CD4-positive, alpha-beta T cell (primary cell): ENCODE data around the gene TEKT3. TPM values are rescaled to one million over a fixed set of nuclear protein-coding genes. Genes with fewer than 3 reads are reported as not detected.

Experiments
- ATAC-seq: fragments of 200-7000 bp; cut with Tn5 transposase; one replicate; pipeline ENCODE4 v1.10.0; 2022; ENCODE audit warnings: mild to moderate bottlenecking; ENCODE audit not compliant: poor library complexity
- CTCF ChIA-PET: fragments of 350-600 bp; sonication (Branson Sonifier 250); formaldehyde crosslinking; loops from one replicate; lab custom pipeline; 2021; ENCODE audit warnings: antibody characterized with exemption, inconsistent platforms; lab: Charles Lee
- POLR2A ChIA-PET: fragments of 350-600 bp; sonication (Branson Sonifier 250); formaldehyde crosslinking; loops from one replicate; lab custom pipeline; 2021; ENCODE audit warnings: antibody characterized with exemption, inconsistent platforms; lab: Charles Lee
- DNase-seq, 14 experiments: peaks; one replicate each; pipeline ENCODE4 v3.0.0-alpha.2; 2013 to 2020; ENCODE audit warnings: mixed read lengths in 2 of 14
- H3K27ac ChIP-seq, 2 donors: one replicate each; pipeline versions ENCODE4 v1.5.1 to v1.7.0; 2013; ENCODE audit warnings: low read length in 2 of 2, low read depth in 1 of 2, mild to moderate bottlenecking in 1 of 2
- H3K27me3 ChIP-seq, 2 experiments: 1 replicate in 1 of 2; 2 replicates in 1 of 2; pipeline versions ENCODE4 v1.6.1 to v1.7.0; 2013; ENCODE audit warnings: low read length in 2 of 2, control low read depth in 1 of 2, mild to moderate bottlenecking in 1 of 2, moderate library complexity in 1 of 2; ENCODE audit not compliant: insufficient read depth in 2 of 2, control insufficient read depth in 1 of 2
- H3K36me3 ChIP-seq: one replicate; pipeline ENCODE4 v1.6.1; 2013; ENCODE audit warnings: low read length, control low read depth; ENCODE audit not compliant: insufficient read depth
- H3K4me1 ChIP-seq: one replicate; pipeline ENCODE4 v1.6.1; 2013; ENCODE audit warnings: low read length, control low read depth; ENCODE audit not compliant: insufficient read depth
- H3K4me3 ChIP-seq: one replicate; pipeline ENCODE4 v1.5.1; 2013; ENCODE audit warnings: mild to moderate bottlenecking, low read length, moderate library complexity
- H3K9me3 ChIP-seq, 2 experiments: 1 replicate in 1 of 2; 2 replicates in 1 of 2; pipeline versions ENCODE4 v1.6.1 to v1.7.0; 2013; ENCODE audit warnings: low read length in 2 of 2, mild to moderate bottlenecking in 2 of 2, control low read depth in 1 of 2, moderate library complexity in 1 of 2; ENCODE audit not compliant: control insufficient read depth in 1 of 2, insufficient read depth in 1 of 2
- H3K27ac Mint-ChIP-seq: one replicate; pipeline ENCODE4 v1.8.0; 2020; ENCODE audit warnings: mixed read lengths
- H3K27me3 Mint-ChIP-seq: one replicate; pipeline ENCODE4 v1.8.0; 2021; ENCODE audit warnings: mixed read lengths
- H3K36me3 Mint-ChIP-seq: one replicate; pipeline ENCODE4 v1.8.0; 2021; ENCODE audit warnings: low read depth, mixed read lengths
- H3K4me1 Mint-ChIP-seq: one replicate; pipeline ENCODE4 v1.8.0; 2021; ENCODE audit warnings: low read depth, mixed read lengths
- H3K4me3 Mint-ChIP-seq: one replicate; pipeline ENCODE4 v1.8.0; 2020; ENCODE audit warnings: mild to moderate bottlenecking, mixed read lengths
- H3K9me3 Mint-ChIP-seq: one replicate; pipeline ENCODE4 v1.8.0; 2020; ENCODE audit warnings: mixed read lengths
- intact Hi-C, 2 experiments: fragments of 100-400 bp; cut with DNase I in 1 of 2; cut with micrococcal nuclease in 1 of 2; formaldehyde crosslinking; loops; one replicate each; pipeline versions ENCODE4 v1.15.1 to v1.9.0; 2023 to 2025; cut with DNase I, micrococcal nuclease
- total RNA-seq, 174 experiments: library from RNA in 2 of 174; stranded (reverse) in 2 of 174; gene quantifications; one replicate each; pipeline ENCODE4 v1.2.3 and lab custom pipeline; 2021 to 2026
- TF ChIP-seq, protein P1 (sequence below): fragments of 200-600 bp; IDR thresholded peaks from one replicate; pipeline ENCODE4 v1.8.0; 2022; ENCODE audit warnings: antibody characterized with exemption, mild to moderate bottlenecking

TEKT3 gene
- total RNA-seq, 2 experiments from 2014 or later, result not detected

DNA sequence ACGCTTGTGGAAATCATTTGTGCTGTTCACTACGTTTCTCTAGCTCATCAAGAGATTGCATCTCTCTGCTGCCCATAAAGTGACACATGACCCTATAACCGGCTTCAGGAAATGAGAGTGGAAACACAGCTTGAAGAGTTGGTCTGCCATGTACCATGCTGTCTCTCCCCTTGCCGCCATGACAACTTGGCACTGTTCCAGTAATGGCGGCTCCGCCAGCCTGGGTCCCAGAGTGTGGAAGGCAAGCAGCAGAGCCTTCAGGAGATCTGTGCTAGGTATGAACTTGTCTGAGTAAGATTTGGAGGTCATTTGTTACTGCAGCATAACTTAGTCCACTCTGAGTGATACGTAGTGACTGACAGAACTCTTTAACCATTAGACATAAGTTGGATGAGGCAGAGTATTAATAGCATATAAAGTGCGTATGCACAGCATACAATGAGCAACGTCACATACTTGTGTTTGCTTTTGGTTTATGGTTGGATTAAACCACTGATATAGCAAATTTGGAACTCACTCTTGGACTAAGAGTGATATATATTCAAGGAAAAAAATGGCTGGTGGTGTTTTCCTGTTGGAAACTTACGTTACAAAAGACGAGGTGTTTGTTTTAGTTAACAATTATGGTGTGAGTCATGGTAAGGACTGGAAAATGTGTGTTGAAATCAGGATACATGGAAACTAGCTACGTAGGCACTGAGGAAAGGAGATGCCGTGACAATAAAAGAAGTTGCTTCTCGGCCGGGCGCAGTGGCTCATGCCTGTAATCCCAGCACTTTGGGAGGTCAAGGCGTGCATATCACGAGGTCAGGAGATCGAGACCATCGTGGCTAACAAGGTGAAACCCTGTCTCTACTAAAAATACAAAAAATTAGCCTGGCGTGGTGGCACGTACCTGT is 51.9 kb downstream of the TEKT3 start:
- no peak overlapping the region for H3K27ac ChIP-seq
- Mint-ChIP-seq H3K4me3 (no peak overlapping the region), H3K36me3 (no peaks in the 10 kb centered on the region), H3K27ac (no peak overlapping the region), H3K27me3 (peaks cover 40% of the 10 kb centered on the region), H3K4me1 (no peaks in the 10 kb centered on the region), H3K9me3 (no peaks in the 10 kb centered on the region)
- no peaks in the 10 kb centered on the region for H3K4me1 ChIP-seq
- TF ChIP-seq, protein P1, sequence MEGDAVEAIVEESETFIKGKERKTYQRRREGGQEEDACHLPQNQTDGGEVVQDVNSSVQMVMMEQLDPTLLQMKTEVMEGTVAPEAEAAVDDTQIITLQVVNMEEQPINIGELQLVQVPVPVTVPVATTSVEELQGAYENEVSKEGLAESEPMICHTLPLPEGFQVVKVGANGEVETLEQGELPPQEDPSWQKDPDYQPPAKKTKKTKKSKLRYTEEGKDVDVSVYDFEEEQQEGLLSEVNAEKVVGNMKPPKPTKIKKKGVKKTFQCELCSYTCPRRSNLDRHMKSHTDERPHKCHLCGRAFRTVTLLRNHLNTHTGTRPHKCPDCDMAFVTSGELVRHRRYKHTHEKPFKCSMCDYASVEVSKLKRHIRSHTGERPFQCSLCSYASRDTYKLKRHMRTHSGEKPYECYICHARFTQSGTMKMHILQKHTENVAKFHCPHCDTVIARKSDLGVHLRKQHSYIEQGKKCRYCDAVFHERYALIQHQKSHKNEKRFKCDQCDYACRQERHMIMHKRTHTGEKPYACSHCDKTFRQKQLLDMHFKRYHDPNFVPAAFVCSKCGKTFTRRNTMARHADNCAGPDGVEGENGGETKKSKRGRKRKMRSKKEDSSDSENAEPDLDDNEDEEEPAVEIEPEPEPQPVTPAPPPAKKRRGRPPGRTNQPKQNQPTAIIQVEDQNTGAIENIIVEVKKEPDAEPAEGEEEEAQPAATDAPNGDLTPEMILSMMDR, result no peak
- no peak for DNase-seq
- no peaks in the 10 kb centered on the region for H3K9me3 ChIP-seq
- H3K36me3 ChIP-seq, result no peaks in the 10 kb centered on the region
- POLR2A ChIA-PET, result no interaction called here
- CTCF ChIA-PET, result no interaction called here
- H3K4me3 ChIP-seq, result no peak overlapping the region
- H3K27me3 ChIP-seq, result peaks cover 4 to 10% of the 10 kb centered on the region in 2 experiments
- ATAC-seq, result no peak
- intact Hi-C loops, result no loop called here

DNA sequence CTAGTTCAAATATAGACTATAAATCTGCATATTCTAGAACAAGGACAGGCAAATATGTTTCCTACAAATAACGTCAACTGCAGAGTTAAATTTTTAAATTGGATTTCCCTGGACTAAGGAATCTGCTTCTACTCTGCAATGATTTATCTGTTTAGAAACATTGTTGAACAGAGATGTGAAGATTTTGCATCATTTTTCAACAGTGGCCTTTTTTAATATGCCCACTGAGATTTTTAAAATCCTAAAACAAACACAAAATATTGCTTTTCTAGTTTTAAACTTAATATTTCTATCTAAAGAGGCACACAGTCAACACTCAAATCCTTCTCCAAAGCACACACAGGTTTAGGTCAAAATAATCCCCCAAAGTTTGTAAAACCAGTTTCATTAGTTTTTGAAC is 52.5 kb downstream of the TEKT3 start:
- Mint-ChIP-seq H3K4me3 (no peak overlapping the region), H3K36me3 (no peaks in the 10 kb centered on the region), H3K27ac (no peak overlapping the region), H3K27me3 (peaks cover 46% of the 10 kb centered on the region), H3K4me1 (no peaks in the 10 kb centered on the region), H3K9me3 (no peaks in the 10 kb centered on the region)
- Histone ChIP-seq H3K4me1 (no peaks in the 10 kb centered on the region), H3K9me3 (no peaks in the 10 kb centered on the region), H3K4me3 (no peak overlapping the region), H3K36me3 (no peaks in the 10 kb centered on the region), H3K27ac (no peak overlapping the region), H3K27me3 (peaks cover 2 to 11% of the 10 kb centered on the region in 2 experiments)
- POLR2A ChIA-PET, result no interaction called here
- no peak for ATAC-seq
- intact Hi-C loops, result no loop called here
- CTCF ChIA-PET, result no interaction called here
- TF ChIP-seq, protein P1, result no peak
- DNase-seq, result no peak

DNA sequence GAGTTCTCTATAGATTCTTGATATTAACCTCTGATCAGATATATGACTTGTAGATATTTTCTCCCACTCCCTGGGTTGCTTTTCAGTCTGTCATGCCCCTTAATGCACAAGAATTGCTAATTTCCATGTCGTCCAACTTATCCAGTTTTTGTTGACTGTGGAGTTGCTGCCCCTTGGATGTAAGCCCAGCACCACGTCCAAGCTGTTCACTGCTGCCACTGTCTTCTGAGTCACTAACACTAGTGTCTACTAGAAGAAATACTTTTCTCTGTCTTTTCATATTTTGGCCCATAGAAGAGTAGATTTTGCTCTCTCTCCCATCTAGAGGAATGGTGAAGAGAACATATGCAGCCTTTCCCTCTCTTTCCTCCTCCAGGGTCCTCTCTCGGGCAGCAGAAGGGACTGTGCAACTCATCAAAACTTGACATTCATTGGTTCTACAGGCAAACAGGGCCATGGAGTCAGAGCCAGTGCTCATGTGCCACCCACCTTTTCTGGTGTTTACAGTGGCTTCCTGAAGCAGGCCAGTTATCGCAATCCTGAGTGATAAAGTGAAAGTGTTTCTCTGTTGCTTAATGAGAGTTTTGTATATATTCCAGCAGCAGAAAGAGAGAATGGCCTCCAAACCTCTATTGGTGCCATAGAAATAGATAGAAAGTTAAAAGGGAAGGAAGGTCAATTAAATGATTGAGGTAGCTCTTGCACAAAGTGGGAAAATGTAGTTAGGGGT is 53.7 kb downstream of the TEKT3 start:
- H3K4me3 Mint-ChIP-seq, result no peak overlapping the region
- H3K36me3 ChIP-seq, result no peaks in the 10 kb centered on the region
- no peaks in the 10 kb centered on the region for H3K36me3 Mint-ChIP-seq
- DNase-seq, result no peak
- H3K4me1 ChIP-seq, result no peaks in the 10 kb centered on the region
- H3K27ac Mint-ChIP-seq, result no peak overlapping the region
- ChIA-PET CTCF (no interaction called here), POLR2A (no interaction called here)
- peaks cover 2 to 14% of the 10 kb centered on the region in 2 experiments for H3K27me3 ChIP-seq
- peaks cover 49% of the 10 kb centered on the region for H3K27me3 Mint-ChIP-seq
- TF ChIP-seq, protein P1, result no peak
- ATAC-seq, result no peak
- no peak overlapping the region for H3K27ac ChIP-seq
- H3K9me3 Mint-ChIP-seq, result peaks cover 10% of the 10 kb centered on the region
- intact Hi-C loops, result loop anchor here in 1 of 2 experiments (1.0 kb wide), 1 partner anchor 45 kb away; no protein-coding TSS in a partner anchor
- no peak overlapping the region for H3K4me3 ChIP-seq
- no peaks in the 10 kb centered on the region for H3K4me1 Mint-ChIP-seq
- no peaks in the 10 kb centered on the region for H3K9me3 ChIP-seq
